NCI-H2107 treated with DMSO at 0.1 percent for 48 hours (cell line): Measurements from ENCODE around the gene CECR2.
"Not testable (repeated sequence)": the region's sequence is repeated elsewhere in the genome, so short reads cannot be mapped to it uniquely, and the experiment has no call there.

Experiments
- DNase-seq: peaks from one replicate; lab custom pipeline; 2025; ENCODE audit not compliant: unreplicated experiment; lab: John Stamatoyannopoulos, UW

Gene CECR2

DNA sequence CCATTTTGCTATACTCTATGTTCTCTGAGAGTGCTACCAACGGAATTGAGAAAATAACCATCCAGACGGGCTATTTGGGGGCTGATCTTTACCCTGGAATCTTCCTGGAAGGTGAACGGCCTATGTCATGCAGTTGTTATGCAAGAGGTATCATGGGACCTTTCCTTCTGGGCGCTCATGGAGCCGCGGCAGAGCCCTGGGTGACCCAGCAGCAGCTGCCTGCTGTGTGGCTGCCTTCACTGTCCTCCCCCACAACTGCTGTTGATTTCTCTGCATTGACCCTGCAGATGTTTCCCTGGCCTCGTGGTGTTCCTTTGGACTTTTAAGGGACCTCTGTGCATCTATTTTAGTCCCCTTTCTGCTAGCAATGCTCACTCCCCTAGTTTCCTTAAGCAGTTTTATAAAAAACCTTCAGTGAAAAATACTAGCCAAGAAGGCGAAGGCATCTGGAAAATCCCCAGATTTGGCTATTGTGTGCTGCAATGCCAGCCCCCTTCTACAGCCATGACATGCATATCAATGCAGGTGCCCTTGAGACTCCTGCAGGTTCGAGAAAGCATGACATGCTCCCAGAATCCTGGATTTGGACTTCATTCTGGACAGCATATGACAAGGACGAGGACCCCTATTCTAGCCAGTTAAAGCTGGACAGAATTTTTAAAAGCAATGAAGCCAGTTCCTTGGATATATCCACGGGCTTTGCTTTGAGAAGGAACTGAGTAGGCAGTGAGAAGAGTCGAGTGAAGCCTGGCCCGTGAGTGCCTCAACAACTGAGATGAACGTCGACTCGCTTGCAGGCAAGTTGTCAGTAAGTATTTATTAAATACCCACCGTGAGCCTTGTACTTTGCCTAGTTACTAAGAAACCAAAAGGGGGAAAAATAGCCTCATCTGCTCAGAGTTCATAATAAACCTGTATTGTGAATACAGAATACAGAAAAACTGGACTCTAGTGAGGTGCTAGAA, 193.9 kb downstream of the CECR2 start, which contains the start of gene SLC25A18:
TSS of gene SLC25A18 (plus strand) at position 593 of the 965 bp plus-strand sequence. CDS start 16,447 bp downstream, outside the sequence.
- DNase-seq, result no peak

DNA sequence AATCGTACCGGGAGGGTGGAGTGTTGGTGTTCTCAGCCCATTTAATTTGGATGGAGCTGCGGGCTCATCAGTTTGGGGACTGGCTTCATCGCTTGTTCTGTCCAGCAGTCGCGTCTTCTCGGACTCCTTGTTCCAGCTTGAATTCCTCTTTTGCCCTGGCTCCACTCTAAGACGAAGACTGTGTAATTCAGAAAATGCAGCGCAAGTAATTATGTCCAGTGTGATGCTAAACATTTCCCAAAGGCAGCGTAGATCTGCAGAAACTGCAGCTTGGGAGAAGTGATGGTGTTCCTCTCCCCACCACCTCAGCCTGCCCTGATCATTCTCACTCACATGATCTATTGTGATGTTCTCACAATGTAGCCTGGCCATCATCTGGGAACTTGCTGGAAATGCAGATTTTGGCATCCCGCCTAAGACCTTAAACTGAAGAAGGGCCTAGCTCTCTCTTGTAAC, 194.7 kb downstream of the CECR2 start:
- no peak for DNase-seq

DNA sequence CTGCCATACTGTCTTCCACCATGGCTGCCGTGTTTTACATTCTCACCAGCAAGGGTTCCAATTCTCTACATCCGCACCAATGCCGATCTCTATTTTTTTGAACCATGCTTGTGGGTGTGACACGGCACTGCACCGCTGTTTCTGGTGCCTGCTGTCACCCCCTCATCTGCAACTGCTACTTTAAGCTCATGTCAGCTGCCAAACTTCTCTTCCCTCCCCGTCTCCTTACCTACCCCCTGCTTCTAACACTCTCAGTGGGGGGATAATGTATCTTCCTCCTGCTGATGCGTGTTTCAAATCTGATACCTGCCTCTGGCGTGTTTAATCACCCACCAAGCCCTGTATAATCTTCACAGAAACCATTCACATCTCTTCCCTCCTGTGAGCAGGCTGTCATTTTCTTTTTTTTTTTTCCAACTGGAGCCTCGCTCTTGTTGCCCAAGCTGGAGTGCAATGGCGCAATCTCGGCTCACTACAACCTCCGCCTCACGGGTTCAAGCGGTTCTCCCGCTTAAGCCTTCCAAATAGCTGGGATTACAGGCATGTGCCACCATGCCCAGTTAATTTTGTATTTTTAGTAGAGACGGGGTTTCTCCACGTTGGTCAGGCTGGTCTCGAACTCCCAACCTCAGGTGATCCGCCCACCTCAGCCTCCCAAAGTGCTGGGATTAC, 196.9 kb downstream of the CECR2 start:
- DNase-seq, result not testable (repeated sequence)

DNA sequence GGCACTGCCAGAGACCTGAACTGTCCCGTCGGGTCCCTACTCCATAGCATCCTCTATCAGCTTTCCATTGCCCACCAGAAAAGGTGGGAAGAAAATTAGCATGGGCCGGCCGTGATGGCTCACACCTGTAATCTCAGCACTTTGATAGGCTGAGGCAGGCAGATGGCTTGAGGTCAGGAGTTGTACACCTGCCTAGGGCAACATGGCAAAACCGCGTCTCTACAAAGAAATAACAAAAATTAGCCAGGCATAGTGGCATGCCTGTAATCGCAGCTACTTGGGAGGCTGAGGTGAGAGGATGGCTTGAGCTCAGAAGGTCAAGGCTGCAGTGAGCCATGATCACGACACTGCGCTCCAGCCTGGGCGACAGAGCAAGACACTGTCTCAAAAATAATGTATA, 197.5 kb downstream of the CECR2 start:
- no peak for DNase-seq

DNA sequence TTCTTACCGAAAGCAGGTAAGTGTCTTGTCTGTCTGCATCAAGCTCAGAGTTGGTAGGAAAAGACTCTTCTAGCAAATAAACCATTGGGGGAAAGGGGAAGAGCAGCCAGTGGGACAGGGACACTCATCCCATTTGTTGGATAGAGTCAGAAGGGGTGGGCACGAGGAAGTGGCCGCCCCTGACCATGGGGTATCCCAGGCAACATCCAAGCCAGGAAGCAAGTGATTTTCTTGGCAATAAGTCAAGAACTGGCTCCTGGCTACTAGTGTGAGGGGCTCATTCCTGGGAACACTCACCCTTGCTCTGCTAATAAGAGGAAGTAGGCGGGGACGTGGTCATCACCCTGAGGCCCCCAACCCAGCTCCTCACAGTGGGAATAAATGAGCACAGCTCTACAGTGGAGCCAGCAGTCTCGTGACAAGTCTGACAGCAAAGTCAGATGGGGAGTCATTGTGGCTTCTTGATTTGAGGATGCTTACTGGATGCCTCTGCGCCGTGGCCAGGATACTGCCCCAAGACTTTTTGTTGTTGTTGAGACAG, 200.8 kb downstream of the CECR2 start:
- no peak for DNase-seq

DNA sequence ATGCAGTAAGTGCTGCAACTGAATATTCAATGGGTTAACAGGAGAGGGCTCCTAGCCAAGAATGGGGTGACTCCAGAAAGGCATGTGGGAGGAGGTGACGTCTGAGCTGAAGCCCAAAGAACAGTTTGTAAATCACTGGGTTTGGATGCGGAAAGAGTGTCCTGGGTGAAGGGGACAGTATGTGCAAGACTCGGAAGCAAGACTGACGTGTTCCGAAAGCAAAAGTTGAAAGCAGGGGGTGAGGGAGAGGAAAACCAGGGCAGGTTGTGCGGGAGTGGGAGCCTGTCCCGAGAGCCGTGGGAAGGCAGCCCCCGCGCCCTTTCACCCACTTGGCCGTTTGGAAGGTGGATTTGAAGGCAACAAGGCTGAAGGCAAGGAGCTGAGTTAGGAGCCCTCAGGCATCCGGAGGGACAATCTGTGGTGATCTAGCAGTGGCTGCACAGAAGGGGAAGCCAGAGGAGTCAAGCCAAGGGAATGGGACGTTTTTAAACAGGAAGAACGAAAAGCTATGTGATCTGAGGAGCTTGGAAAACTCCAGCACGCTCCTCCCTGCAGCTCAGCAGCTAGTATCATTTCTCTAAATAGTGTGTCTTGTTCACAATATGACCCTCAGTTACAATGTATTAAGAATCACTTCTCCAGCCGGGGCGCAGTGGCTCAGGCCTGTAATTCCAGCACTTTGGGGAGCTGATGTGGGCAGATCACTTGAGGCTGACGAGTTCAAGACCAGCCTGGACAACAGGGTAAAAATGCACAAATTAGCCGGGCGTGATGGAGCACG, 201.8 kb downstream of the CECR2 start:
- no peak for DNase-seq

DNA sequence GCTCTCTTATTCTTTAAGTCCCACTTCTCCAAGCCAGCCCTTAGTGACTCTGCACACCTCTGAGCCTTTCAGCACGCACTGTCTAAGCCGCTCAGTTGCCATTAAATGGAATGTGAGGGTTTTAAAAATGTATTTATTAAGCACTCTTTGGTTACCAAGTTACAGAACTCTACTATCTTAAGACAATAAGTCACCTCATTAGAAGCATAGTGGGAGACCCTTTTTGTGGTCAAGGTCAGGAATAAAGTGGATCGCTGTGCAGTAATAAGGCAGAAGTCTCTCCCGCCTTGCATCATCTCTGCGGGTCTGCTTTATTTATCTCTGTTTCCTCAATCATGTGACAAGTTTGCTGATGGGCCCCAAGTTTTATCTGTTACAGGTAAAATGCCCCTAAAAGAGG, 205.9 kb downstream of the CECR2 start:
- DNase-seq, result no peak

DNA sequence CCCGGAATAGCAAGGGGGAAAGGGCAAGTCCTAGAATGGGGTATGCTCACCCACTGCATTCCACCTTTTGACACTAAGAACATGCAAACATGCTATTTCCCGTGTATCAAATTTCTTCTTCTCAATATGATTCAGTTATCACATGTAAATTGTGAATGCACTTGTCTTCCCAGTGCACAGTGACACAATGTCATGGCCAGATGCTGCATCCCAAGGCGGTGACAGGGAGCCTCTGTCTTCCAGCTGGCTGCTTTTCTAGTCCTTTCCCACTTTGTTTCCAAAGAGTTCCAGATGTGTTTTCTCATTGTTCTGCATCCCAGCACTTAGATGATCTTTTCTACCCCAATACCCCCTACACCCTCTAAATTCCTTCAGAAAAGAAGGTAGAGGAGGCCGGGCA, 206.4 kb downstream of the CECR2 start:
- no peak for DNase-seq

DNA sequence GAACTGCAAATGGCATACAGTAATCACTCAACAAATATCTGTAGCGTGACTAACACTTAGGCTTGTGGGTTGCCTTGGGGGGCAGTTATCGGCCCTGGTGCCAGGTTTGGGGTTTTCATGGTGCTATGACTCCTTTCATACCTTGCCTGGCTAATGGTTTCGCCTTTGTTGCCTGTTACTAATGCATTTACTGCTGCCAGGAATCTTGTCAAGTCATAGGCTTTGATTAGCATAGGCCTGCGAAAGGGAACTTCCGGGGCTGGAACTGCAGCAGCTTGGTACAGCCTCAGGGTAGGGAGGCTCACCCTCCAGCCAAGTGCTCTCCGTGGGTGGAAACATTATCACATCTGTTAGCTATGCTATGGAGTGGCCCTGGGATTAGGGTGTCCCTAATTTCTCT, 207.2 kb downstream of the CECR2 start:
- DNase-seq, result peak; percentile 62

DNA sequence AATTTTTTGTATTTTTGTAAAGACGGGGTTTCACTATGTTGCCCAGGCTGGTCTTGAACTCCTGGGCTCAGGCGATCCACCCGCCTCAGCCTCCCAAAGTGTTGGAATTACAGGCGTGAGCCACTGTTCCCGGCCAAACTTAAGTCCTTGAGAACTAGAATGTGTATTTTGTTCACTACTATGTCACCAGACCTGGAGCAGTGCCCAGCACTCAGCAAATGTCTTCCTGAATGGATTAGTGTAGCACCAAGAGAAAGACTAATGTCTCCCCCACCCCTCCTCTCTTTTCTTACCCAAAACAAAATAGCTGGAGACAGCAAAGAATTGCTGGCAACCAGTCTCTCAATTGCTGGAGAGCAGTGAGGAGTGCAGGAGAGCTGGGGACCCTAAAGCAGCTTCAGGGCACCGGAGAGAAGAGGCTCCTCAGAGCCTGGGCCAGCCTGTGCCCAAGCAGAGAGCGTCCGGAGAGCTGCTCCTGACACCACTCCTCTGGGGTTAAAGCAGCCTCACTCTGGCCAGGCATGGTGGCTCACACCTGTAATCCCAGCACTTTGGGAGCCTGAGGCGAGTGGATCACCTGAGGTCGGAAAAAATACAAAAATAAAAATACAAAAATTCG, 209.0 kb downstream of the CECR2 start:
- DNase-seq, result no peak

DNA sequence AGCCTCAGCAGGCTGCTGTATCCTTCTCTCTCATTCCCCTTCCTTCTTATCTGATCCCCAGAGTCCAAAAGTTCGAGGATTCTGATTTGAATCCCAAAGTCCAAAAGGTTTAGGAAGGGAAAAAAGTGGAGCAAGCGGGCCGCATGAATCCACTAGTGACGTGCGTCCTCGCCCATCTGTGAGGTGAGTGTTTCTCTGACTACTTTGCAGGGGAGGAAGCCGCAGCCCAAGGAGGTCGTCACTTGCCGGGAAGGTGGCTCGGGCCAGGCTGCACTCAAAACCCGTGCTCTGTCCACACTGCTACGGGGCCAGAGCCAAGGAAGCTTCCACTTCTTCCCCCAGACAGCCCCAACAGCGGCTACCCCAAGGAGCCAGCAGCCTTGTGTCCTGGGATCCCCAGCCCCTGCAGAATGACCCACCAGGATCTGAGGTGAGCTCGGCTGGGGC, 210.3 kb downstream of the CECR2 start:
- DNase-seq, result no peak

DNA sequence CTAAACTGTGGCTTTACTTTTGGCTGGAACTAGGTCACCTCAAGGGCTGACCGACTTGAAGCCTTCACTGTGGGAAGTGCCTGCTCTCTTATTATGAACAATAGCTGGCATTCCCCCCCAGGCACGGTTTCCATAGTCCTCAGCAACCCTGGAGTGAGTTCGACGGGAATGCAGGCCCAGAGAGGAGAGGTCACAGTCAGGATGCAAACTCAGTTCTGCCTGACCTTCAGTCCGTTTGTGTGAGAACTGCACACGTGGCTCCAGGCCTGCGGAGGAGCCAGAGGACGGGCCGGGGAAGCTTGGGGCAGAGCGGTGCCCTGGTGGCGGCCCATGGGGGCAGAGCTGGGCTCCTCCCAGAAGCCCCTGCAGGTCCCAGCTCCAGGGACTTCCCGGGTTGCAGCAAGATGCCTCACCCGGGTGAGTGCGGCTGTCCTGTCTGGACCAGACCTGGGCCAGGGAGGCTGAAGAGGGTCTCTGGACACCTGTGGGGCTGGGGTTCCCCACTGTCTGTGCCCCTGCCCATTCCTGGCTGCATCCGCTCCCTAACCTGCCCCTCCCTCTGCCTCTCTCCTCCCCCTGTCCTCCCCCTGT, 211.3 kb downstream of the CECR2 start:
- no peak for DNase-seq

DNA sequence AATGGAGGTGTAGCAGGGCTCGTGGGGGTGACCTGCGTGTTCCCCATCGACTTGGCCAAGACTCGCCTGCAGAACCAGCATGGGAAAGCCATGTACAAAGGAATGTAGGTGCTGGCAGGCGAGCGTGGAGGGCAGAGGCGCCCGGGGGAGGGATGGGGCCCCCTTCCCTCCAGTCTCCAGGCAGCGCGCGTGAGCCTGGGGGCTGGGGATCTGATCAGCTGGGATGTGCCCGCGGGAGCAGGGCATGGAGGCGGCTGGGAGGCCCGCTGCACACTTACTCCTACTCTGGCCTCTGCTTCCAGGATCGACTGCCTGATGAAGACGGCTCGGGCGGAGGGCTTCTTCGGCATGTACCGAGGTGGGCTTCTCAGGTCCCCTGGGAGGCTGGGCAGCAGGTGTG, 211.8 kb downstream of the CECR2 start:
- DNase-seq, result no peak

DNA sequence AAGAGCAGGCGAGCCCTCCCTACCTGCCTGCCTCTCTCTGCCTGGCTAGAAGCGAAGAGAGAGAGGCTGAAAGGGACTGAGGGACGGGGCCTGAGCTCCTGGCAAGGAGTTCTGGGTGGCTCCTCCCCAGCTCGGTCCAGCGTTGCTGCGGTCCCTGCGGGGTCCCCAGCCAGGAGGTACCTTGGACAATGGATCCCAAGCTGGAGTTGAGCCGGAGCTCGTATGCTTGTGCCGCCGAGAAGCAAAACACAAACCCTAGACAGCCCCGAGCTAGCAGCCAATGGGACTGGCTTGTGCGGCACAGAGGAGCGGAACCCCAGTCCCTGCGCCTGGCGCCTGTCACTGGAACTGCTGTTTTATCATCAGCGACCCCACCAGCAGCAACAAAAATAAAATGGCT, 212.4 kb downstream of the CECR2 start:
- DNase-seq, result no peak

DNA sequence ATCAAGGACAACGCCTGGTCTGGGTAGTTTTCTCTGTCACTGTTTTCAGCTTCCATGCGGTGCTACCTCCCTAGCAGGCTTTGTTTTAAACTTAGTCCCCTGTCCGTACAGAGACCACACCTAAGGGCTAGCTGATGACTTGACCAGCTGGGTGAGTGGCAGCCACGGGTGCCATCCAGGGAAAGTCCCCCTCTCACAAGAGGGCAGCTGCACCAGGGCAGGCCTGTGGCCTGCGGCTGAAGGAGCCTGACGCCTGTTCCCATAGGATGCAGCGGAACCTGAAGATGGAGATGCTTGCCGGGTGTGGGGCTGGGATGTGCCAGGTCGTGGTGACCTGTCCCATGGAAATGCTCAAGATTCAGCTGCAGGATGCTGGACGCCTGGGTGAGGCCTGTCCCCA, 213.9 kb downstream of the CECR2 start:
- no peak for DNase-seq

DNA sequence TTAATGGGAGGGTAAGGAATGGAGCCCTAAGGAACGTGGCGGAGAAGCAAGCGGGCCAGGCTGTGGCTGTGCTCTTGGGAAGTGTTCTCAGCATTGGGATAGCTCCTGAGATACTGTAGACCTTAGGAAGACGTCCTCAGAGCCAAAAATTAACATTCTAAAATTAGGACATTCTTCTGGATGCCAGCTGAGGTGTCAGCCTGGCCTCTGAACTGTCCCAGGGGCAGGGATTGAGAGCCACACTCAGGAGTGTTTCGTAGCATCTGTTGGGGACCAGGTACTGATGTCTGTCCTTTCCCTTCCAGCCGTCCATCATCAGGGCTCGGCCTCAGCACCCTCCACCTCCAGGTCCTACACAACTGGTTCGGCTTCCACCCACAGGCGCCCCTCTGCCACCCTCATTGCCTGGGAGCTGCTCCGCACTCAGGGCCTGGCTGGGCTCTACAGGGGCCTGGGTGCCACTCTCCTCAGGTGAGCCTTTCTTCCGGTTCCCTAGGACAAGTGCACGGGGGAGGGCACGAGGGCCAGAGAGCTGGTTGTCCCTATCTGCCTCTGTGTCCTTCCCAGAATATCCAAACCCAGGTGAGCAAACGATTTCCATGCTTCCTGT, 217.7 kb downstream of the CECR2 start:
- DNase-seq, result no peak

DNA sequence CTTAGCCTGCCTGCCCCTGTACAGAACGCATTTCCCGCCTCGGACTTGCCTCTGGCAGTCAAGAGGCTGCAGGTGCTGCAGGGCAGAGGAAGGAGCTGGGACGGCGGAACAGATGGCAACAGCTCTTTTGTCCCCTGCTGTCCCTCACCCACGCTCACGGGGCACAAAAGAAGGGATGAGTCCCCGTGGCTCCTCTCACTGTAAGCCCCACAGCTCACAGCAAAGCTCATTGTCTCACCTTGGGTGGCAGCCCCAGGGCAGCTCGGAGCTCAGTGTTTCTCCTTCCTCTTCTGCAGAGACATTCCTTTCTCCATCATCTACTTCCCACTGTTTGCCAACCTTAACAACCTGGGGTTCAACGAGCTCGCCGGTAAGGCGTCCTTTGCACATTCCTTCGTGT, 218.4 kb downstream of the CECR2 start:
- DNase-seq, result no peak

DNA sequence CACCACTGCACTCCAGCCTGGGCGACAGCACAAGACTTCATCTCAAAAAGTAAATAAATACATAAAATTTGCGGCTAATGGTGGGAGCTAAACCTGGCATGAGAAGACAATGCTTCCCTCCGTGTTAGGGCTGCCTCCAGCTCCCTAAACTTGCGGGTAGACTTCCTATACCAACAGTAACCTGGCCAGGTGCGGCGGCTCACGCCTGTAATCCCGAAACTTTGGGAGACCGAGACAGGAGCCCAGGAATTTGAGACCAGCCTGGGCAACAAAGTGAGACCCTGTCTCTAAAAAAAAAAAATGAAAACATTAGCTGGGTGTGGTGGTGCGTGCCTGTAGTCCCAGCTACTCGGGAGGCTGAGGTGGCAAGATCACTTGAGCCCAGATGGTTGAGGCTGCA, 219.3 kb downstream of the CECR2 start:
- no peak for DNase-seq

DNA sequence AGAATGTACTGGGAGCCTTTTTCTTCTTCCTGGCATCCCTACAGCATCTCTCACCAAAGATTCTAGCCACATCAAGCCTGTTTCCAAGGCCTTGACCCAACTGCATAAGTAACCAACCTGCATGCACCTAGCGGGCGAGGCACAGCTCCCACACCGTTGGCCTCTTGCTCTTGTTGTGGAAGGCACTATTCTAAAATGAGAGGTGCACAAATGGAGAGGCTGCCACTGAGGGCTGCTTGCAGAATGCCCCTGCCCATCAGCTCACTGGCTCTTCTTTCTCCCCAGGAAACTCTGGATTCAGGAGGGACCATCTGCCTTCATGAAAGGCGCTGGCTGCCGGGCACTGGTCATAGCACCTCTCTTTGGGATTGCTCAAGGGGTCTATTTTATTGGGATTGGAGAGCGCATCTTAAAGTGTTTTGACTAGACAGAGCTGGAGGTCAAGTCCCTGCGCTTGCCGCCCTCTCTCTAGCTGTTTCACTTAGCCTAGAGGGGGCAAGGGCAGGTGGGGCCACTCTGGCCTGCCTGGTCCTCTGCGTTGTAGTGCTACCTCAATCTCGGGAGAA, 220.6 kb downstream of the CECR2 start:
- no peak for DNase-seq
